ENCODE data around the gene SORCS3.

GRCh38 chr10:104791471-104791870 lies 150.4 kb downstream of the SORCS3 start:
- no peak for TF ChIP-seq CTCF (IDR thresholded peaks at IDR 0.05; ENCODE audit: insufficient read depth, low read length, poor library complexity, severe bottlenecking)
- TF ChIP-seq EZH2phosphoT487 (conservative IDR thresholded peaks at IDR 0.05; ENCODE audit: low read length): no peak
